CD4-positive, alpha-beta T cell treated with Interleukin-17A for 1 hour (primary cell): ENCODE measurements around the gene LRP3.
"Not testable (repeated sequence)": the region's sequence is repeated elsewhere in the genome, so short reads cannot be mapped to it uniquely, and the experiment has no call there.

ENCODE experiments used
- DNase-seq: peaks from one replicate; pipeline ENCODE4 v3.0.0-alpha.2; 2020

LRP3 gene

DNA sequence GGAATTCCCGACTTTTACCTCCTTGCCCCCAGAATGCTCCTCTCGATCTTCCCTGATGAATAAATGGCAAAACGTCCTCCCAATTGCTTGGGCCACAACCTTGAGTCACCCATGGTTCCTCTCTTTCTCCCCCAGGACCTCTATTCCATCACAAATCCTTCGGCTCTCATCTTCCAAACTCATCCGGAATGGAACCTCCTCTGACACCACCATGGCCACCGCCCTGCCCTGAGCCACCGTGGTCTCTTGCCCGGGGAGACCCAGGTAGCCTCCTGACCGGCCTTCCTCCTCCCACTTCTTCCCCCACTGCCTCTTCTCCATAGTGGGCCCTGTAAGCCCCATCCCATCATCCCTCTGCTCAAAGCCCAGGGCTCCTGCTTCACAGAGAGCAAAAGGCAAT lies 26.6 kb downstream of the LRP3 start:
- no peak for DNase-seq

DNA sequence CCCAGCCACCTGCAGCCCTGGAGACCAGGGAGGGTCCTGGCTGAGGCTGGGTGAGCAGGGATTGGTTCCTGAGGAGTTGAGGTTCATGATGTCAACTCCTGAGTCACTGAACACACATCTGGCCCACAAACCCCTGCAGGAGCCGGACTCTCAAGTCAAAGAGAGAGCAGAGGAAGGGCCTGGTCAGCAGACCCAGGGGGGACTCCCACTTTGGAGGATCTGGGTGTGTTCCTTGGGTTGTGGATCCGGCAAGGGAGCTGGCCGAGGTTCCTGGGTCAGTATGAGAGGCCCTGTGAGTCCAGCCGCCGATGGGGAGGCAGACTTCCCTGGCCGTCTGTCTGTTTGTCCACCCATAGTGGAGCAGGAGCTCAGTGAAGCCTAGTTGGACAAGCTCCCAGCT lies 27.5 kb downstream of the LRP3 start:
- DNase-seq = no peak

DNA sequence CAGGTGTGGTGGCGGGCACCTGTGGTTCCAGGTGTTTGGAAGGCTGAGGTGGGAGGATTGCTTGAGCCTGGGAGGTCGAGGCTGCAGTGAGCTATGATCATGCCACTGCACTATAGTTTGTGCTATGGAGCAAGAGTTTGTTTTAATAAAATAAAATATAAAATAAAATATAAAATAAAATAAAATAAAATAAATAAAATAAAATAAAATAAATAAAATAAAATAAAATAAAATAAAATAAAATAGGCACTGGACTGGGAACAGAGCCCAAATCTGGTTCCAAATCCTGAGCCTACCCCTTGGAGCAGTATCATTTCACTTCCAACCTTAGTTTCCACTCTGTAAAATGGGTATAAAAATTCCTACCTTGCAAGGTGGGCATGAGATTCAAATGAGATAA lies 28.1 kb downstream of the LRP3 start:
- DNase-seq = not testable (repeated sequence)

DNA sequence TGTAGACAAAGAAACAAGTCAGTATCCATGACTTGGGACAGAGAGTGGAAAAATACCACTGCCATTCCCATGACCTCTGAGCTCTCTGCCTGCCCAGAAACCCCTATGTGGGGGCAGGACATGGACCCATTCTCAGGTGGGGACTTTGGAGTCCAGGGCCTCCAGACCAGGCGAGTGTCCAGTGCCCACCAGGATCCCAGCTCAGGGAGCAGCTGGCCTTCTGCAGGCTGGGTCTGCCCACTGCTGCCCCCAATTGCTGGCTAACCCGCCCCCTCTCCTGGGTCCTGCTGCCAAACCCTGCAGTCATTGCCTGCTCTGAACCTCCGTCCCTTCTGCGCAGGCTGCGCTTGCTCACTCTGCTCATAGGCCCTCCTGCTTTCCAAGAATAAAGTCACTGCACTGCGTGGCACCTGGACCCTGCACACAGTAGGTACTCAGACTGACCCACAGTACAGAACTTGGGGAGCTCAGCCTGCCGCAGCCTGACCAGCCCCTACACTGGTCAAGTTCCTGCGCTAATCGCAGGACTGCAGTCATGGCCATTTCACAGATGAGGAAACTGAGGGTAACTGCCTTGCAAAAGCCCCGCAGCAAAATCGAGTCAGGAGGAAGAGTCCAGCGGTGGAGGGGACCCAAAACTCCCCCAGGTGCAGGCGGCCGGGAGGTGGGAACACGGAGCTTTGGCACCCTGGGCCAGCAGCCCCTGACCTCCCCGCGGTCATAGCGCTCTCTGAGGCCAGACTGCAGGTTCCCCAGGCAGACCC lies 30.7 kb downstream of the LRP3 start:
- DNase-seq = no peak

DNA sequence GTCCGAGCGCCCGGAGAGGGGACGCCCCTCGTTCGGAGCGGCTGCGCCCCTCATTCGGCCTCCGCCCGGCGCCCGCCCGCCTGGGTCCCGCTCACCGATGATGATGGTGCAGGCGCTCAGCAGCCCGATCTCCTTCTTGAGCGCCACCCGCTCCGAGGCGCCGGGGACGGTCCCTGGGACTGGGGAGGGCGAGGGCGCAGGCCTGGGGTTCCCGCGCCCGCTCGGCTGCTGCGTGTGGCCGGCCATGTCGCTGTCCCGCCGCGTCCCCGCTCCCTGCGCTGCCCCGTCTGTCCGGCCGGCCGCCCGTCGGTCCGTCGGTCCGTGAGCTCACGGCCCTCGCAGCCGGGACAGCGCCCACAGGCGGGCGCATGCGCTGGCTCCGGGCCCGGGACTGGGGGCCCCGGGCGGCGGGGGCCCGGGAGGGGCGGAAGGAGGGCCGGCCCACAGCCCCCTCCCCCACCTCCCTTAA lies 31.4 kb downstream of the LRP3 start, which contains the start of gene SLC7A10:
Gene SLC7A10 (minus strand): TSS at position 393 of the 469 bp plus-strand sequence. CDS start 147 bp downstream, at position 246.
- DNase-seq = no peak

DNA sequence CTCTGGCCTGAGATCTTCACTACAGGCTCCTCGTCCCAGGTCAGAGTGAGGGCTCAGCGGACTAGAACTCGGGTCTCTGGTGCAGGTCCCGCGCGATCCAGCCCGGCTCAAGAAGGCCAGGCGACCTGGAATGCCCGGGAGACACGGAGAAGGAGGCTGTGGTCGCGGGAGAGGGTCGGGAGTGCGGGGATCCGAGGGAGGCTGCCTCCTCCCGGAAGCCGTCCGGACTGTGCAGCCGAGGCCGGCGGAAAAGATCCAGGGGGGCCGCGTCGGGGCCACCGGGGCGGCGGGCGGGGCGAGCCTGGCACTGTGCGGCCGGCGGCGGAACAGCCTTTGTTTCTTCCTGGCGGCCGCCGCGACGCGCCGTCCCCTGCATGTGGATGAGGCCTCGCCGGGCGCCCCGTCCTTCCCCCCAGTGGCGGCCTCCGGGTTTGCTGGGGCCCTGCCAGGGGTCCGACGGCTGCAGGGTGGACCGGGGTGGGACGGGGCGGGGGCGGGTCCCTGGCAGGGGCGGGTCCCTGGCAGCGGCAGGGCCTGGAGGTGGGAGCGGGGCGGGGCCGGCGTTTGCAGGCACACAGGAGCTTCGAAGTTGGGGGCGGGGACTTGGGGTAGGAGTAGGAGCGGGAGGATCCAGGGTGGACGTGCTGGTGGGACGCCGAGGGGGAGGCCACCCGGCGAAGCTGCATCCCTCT lies 32.6 kb downstream of the LRP3 start:
- peak; percentile 6 for DNase-seq

DNA sequence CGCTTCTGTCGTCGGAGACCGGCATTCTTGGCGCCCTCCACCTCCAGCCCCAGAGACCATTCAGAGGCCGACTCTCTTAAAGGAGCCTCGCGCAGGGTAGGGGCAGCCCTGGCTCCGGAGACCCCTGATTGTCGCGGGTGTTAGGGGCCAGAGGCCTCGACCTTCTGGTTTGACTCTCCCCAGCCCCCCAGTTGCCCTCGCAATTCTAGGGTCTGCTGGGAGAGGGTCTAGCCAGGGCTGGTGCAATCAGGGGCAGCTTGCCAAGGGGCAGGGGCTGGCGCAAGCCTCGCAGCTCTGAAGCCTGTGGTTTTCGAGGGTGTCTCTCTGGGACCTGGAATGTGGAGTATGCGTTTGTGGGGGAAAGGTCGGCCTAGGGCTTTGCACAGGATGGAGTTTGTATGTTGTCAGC lies 33.1 kb downstream of the LRP3 start:
- no peak for DNase-seq

DNA sequence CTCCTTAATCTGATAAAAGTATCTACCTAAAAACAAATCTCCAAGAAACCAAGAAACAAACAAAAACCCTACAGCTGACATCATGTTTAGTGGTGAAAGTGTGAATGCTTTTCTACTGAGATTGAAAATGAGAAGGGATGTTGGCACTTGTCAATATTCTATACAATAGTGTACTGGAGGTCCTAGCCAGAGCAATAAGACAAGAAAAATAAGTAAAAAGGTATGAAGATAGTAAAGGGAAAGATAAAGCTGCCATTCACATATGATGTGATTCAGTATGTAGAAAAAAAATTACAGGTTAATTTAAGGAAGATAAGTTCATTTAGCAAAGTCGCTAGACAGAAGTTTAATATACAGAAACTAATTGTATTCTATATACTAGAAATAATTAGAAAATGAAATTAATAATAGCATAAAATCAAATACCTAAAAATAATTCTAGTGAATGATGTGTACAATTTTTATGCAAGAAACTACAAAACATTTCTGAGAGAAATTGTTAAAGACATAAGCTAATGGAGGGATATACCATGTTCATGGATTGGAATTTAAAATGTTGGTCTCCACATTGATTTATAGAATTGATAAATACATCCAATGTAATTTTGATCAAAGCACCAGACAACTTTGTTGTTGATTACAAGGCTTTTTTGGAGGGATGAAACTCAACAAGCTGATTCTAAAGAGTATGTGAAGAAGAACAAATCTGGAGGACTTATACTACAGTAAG lies 33.9 kb downstream of the LRP3 start:
- DNase-seq = no peak

DNA sequence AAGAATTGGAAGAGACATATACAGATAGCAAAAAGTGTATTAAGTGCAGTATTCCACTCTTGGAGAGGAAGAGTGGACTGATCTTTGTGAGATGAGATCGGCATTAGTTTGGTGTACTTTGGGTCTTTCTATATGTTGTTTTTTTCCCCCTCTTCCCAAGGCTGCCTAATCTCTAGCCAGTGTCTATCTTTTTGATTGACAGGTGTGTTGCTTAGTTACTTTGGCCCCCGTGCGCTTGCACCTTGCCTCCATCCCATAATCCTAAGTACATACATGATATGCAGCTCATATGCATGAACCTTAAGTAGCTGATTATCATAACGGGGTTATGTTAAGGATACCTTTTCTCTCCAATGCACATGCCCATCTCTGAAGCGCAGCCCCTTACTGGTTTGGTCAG lies 35.8 kb downstream of the LRP3 start:
- no peak for DNase-seq

DNA sequence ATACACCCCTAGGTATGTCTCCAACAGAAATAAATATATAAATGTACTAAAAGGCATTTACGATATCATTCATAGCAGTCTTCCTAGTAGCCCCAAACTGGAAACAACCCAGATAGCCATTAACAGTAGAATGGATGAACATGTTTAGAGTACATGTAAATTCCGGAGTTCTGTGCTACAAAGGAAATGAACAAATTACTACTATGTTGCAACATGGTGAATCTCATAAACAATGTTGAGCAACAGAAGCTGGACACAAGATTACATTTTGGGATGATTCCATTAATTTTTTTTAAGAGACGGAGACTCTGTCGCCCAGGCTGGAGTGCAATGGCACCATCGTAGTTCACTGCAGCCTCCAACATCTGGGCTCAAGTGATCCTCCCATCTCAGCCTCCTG lies 37.4 kb downstream of the LRP3 start:
- DNase-seq = no peak

DNA sequence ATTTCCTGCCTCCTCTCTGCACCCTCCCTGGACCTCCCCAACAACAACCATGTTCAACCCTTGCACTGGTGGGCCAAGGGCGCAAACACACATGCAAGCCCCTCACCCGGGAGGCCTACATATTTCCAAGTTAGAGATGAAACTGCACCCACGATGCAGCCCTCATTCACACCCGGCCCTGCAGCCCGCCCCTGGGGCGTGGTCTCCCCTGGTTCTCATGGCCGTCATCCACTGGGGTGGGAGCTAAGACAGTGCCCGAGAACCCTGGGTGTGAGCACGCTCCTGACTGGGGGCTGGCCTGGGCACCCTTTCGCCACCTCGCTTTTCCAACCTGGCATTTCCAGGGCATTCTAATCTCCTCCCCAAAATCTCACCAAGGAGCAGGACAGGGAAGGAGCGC lies 38.5 kb downstream of the LRP3 start:
- no peak for DNase-seq

DNA sequence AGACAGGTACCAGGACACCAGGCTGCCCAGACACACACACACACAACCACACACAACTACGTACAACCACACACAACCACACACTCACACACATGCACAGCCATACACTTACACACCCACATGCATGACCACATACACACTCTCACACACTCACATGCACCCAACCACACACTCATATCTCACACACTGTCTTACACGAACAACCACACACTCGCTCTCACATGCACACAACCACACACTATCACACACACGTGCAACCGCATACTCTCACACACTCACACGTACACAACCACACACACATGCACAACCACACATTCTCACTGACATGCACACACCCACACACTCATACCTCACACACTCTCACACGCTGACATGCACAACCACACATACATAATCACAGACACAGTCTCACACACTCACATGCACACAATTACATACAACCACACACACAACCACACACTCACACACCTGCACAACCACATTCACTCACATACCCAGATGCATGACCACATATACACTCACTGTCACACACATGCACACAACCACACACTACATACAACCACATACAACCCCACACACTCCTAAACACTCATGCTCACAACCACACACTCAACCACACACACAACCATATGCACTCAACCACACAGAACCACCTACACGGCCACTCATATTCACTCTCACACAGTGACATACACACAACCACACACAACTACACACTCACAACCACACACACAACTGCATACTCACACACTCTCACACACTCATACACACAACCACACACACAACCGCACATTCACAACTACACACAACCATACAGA lies 39.1 kb downstream of the LRP3 start:
- no peak for DNase-seq

DNA sequence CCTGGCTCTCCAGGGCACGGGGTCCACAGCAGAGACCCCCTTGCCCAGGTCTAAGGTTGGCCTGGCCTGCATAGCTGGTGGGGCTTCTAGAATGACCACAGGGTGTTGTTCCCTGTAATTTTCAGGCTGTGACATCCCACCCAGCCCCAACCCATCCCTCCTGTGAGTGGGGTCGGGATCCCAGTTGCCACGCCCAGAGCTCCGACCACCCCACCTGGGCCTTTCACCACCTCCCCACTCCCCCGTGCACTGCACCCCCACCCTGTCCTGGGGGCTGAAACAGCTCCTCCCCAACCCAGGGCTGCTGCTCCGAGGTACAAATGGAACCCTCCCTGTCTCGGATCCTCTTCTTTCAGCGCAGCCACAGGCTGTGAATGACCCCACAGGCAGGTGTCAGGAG lies 40.0 kb downstream of the LRP3 start:
- DNase-seq = no peak

DNA sequence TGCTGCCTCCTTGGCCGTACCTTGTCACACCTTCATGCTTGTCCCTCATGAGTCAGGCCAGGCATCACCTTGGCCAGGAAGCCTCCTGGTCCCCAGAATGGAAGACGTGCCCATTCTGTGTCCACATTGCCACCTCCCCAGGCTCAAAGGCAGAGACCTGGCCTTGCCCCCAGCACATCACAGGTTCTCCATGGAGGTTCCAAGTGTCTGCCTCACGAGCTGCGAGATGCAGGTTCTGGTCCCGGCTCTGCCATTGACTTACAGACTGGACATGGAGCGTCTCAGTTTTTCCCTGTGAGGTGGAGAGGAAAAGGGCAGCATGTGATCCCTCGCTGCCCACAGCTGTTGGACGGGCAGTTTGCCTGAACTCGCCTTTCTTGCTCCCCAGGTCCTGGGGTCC lies 40.6 kb downstream of the LRP3 start:
- DNase-seq = no peak

DNA sequence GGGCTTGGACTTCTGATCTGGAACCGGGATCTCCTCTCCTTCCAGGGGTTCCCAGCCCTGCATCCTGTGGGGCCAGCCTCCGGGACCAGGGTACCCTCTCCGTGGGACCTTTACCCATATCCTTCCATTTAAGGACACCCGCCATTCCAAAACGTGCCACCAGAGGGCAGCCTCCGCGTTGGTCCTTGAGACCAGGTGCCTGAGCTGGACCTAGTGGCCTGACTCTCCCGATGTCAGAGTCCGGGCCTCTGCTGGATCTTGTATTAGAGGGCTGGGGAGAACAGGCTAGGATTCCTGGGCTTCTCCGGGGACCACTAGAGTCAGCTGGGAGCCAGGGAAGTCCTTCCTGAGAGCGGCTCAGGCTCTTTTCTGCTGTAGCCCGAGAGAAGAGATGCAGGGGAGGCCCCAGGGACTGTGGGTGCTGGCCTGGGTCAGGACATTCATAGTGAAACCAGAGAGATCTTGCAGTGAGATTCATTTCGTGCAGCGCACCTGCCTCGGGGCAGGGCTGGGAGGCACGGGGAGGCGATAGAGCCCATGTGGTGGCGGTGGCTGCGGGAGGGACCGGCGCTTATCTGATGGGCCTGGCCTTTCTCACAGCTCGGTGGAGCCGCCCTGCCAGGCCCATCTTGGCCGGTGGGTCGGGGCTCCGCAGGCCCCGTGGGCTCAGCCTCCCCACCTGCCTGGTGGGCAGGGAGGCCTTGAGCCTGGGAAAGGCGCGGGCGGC lies 41.3 kb downstream of the LRP3 start:
- DNase-seq = peak; percentile 79

DNA sequence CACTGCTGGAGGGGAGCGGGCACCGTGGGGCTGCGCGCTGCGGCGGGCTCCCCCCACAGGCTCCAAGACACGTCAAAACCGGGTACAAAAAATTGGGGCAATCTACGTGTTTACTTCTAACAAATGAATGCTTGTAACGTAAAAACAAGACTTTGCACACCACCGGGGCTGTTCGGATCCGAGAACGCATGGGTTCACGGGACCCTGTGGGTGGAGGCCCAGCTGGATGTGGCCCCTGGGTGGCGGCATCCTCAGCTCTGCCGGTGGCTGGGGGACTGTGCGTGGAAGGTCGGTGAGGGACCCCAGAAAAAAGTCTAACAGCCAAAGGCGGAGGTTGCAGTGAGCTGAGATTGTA lies 41.8 kb downstream of the LRP3 start:
- DNase-seq = peak; percentile 14

DNA sequence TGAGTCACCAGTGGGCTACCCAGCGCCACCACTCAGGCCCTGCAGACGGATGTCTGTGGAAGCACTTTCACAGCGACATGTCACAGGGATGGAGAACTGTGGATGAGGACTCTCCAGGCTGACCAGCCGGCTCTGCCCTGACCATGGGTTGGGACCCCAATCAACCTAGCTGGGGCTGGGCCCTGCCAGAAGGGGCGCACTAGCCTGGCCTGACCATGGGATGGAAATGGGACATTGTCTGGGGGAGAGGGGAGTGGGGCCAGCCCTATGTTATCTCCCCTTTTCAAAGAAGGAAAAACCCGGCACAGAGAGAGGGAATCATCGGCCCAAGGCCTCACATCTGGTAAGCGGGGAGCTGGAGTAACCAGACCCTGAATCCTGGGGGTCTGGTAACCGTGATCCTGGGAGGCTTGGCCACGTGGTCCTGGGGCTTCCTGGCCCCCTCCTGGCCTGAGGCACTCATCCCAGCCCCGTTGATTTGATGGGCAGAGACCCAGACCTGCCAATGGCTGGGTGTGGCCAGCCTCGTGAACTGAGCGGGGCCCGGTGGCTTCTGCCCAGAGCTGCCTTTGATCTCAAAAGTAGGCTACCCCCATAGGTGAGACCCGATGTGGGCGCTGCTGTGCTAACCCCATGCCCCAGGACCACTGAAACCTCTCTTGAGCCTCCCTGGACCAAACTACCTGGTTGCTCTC lies 42.7 kb downstream of the LRP3 start:
- no peak for DNase-seq

DNA sequence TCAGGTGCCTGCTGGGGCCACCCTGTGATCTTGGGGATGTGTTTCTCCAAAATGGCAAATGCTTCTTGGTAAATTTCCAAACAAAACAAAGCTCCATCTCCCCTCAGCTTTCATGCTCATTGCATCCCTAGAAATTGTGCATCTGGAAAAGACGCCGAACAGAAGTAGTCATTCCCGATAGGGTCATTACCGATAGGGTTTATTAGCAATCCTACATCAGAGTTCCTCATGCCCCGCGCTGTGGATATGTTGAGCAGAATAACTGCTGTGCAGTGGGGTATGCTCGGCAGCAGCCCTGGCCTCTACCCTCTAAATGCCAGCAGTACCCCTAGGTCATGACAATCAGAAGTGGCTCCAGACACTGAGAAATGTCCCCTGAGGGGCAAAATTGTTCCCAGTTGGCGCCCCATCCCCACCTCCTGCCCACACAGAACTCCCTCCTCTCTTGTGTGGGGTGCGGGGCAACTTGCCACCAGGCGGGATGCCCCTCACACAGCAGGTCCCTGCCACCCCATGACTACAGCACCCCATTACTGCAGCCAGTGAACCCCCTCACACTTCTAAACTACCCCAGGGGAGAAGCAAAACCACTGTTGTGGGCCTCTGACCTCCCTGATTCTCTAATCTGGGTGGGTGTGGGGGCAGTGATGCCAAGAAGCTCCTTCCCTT lies 44.5 kb downstream of the LRP3 start:
- DNase-seq = no peak

DNA sequence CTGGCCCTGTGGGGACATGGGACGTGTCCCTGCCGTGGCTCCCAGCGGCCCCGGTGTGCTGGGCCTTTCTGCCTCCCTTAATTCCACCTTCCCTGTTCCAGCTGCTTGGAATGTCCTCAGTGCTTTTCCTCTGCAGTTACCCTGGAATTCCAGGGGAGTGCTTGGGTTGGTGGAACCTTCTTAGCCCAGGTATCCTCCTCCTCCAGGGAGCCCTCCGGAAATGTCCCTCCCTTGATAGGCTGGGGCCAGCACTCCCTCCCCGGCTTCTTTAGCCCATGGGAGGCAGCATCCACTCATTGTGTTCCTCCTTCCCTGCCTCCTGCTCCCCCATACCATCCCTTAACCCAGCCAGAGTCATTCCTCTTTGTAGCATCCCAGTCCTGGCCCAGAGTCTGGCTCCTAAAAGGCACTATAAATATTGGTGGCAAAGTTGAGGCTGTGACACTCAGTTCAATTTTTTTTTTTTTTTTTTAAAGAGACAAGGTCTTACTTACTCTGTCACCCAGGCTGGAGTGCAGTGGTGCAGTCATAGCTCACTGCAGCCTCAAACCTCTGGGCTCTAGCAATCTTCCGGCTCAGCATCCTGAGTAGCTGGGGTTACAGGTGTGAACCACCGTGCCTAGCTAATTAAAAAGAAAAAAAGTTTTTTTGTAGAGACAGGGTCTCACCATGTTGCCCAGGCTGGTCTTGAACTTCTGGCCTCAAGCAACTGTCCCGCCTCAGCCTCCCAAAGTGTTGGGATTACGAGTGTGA lies 45.3 kb downstream of the LRP3 start:
- DNase-seq = peak; percentile 34

DNA sequence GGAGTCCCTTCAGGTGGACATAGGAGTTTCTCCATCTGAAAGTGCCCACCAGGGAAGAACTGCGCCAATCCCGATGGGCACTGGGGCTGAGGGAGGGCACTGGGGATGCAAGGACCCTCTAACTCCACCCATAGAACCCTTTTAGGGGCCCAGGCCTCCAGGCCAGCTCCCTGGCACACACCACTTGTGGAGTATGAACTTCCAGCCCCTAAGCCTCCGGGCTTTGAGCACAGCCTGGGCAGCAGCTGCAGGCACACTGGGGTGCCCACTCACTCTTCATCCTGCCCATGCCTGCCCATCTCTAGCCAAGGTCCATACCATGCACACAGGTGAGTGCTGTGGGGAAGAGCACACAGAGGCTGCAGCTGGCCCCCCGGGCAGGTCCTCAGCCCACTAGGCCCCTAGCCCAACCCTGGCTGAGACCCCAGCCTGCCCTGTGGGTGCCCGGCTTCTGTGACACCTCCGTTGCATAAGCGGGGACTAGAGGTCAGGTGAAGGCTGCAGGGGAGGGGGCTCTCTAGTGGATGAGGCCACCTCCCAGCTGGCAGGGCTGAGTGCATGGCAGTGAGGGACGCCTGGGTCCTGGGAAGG lies 46.1 kb downstream of the LRP3 start:
- DNase-seq = no peak
